Hematopoietic multipotent progenitor cell treated with erythropoietin and hydrocortisone succinate and interleukin-3 and kit ligand, for 8 days (in vitro differentiated cells): Measurements from ENCODE around the gene CYP4F8.

Experiments
- DNase-seq: peaks from one replicate; pipeline ENCODE4 v3.0.0-alpha.2; 2015

The CYP4F8 gene

GRCh38 chr19:15616627-15617270 is 1.7 kb downstream of the CYP4F8 start:
- DNase-seq = no peak

DNA sequence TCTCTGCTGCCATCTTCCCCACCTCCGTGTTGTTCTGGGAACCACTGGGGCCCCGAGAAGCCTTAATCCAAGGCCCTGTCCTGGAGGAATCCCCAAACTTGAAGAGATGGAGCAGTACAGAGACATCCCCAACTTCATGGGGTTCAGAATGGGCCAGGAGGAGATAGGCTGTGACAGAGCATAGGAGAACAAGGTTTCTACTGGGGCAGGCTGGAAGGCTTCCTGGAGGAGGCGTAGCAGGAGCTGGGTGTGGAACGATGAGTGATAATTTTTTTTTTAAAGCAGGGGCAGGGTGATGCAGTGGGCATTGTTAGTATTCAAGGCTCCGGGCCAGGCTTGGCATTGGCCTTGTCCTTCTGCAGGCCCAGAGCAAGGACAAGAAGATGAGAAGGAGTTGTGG is 3.3 kb downstream of the CYP4F8 start:
- no peak for DNase-seq

- DNase-seq = no peak
Observed at GRCh38 chr19:15621801-15622200, 6.8 kb downstream of the CYP4F8 start.

- DNase-seq = no peak
Observed at GRCh38 chr19:15622991-15623390, 8.0 kb downstream of the CYP4F8 start.

- DNase-seq = no peak
Observed at GRCh38 chr19:15623711-15624318, 8.8 kb downstream of the CYP4F8 start.

DNA sequence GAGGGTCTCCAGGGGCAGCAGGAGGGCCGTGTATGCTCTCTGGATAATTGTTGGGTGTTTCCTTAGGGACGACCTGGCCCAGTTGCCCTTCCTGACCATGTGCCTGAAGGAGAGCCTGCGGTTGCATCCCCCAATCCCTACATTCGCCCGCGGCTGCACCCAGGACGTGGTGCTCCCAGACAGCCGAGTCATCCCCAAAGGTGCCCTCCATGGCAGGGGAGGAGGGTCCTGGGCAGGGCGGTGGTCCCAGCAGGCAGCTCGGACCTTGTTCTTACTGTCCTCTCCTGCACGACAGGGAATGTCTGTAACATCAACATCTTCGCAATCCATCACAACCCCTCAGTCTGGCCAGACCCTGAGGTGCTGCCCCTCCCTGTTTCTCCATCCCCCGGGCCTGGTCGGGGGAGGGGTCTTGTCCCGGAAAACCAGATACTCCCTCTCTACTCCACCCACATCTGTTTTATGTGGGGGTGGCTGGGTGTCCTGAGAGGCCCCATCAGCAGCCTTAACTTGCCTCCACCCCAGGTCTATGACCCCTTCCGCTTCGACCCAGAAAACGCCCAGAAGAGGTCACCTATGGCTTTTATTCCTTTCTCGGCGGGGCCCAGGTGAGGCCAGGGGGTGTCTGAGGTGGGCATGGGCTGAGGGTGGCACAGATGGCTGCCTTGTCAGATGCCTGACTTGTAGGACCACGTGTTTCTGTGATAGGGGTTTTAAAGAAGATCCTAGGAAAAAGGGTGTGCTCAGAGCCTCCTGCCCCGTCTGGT is 13.4 kb downstream of the CYP4F8 start:
- no peak for DNase-seq

DNA sequence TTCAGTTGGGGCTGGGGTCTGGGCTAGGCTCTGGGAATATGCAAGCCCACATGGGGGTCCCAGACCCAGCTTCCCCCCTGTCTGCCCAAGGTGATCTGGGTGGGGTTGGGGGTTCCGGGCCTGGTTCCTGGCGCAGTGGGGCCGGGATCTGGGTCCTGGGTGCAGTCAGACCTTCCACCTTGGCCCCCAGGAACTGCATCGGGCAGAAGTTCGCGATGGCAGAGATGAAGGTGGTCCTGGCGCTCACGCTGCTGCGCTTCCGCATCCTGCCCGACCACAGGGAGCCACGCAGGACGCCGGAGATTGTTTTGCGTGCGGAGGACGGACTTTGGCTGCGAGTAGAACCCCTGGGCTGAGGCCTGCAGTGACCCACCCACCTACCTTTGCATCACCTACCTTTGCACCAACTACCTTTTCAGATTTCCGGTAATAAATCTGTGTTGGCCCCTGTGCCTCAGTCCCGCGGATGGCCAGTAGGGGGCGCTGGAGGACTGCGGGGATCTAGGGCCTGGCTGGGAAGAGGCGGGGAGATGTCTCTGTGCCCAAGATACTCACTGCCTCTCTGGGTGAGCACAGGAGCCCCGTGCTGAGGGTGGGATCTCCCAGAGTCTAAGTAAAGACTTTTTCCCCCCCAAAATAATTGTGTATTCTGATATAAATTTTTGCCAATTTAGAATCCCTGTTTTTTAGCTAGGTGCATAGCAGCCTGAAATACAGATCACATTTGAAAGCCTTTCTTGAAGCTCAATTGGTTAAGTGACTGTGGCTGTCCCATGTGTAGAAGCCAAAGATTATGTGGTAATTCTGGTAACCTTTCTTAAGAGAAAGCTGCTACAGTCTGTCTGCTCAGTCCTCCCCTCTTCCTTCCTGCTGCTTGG is 14.2 kb downstream of the CYP4F8 start:
- peak; percentile 76 for DNase-seq

GRCh38 chr19:15631817-15632216 is 16.8 kb downstream of the CYP4F8 start:
- DNase-seq = peak; percentile 60

- DNase-seq = no peak
Observed at GRCh38 chr19:15633082-15633835, 18.2 kb downstream of the CYP4F8 start.

GRCh38 chr19:15634105-15634504 is 19.1 kb downstream of the CYP4F8 start:
- DNase-seq = no peak

- DNase-seq = no peak
Observed at GRCh38 chr19:15635016-15635805, 20.2 kb downstream of the CYP4F8 start.

DNA sequence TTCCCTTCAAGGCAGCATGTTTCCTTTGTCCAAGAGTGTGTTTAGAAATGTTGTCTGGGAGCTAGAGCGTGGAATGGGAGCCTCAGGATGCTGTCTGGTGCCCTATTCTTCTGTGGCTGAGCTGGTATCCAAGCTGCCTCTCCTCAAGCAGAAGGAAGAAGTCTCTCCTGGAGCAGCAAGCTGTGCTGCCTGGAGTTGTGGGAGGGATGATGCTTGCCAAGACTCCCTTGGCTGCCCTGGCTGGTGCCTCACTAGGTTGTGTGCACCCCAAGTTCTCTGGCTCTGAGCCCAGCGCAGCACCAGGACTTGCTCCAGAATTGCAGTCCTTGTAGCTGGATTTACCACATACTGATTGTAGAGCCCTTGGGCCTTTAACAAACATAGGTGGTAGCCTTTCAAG is 21.0 kb downstream of the CYP4F8 start:
- no peak for DNase-seq

DNA sequence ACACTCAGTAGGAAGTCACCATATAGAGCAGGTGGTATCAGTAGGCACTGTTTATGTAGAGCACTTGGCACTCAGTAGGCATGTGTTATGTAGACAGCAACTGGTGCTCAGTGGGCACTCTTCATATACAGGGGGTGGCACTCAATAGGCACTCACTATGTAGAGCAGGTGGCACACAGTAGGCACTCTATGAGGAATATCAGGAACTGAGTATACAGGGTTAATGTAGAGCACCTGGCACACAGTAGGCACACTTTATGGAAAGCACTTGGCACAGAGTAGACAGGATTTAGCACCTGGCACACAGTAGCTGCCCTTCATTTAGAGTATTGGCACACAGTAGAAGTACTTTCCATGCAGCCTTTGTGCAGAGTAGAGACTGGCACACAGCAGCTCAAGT is 24.6 kb downstream of the CYP4F8 start:
- no peak for DNase-seq

DNA sequence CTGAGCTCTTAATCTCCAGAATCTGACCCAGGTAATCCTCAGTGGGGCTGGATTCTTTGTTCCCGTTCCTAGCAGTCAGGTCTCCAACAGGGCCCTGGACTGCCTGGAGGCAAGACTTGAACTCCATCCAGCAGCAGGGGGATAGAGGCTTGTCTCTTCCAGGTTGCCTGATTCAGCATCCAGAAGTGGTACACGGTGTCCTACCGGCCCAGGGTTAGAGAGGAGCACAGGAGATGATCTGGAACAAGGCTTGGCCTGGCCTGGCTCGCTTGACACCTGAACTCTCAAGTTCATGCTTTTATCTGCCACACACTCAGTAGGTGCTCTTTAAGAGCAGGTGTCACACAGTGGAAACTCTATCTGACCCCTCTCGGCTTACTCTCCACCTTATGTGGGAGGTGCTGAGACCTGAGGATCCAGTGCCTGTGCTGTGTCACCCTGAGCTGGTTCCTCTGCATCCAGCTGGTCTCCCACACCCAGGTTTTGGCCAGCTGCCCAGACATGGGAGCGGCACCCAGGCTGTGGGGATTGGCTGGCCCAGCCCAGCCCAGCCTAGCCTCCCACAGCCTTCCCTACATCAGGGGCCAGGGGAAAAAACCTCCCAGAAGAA is 25.4 kb downstream of the CYP4F8 start, which contains the start of gene CYP4F3:
Gene CYP4F3, plus strand, starts transcription at position 604 of the 610 bp plus-strand sequence. CDS start 519 bp downstream, outside the sequence.
- DNase-seq = peak; percentile 98

- DNase-seq = no peak
Observed at GRCh38 chr19:15640904-15641597, 26.0 kb downstream of the CYP4F8 start.

DNA sequence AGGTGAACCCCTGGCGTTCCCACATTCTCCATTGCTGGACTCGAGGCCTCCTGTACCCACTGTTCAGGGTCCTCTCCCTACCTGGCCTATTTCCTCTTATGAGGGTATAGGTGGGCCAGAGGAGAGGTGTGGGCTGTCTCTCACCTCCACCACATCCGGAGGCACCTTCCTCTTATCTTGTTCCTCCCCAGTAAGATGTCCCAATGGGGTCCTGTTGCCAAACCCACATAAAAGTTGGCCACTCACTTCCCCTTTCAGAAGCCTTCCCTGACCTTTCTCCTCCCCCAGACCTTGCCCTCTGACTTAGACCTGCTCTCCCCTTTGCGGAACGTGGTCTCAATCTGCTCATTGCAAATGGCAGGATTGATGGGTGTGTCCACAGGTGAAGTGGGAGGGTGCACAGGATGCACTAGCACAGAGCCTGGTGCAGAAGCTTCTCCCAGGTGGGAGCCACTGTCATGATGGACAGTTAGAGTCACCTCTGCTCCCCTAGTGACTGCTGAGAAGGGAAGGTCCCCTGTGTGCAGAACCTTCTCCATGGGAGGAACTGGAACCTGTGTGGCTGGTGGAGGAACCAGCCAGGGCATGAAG is 27.0 kb downstream of the CYP4F8 start:
- peak; percentile 33 for DNase-seq

- no peak for DNase-seq
Observed at GRCh38 chr19:15642807-15643206, 27.8 kb downstream of the CYP4F8 start.

DNA sequence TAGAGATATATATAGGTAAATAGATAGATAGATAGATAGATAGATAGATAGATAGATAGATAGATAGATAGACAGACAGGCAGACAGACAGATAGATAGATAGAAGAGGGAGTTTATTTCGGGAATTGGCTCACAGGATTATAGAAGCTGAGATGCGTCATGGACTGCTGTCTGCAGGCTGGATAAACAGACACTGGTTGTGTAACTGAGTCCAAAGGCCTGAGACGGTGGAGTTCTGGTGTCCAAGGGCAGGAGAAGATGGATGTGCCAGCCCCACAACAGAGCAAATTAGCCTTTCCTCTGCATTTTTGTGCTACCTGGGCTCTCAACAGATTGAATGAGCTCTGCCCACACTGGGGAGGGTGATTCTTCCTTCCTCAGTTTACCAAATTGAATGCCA is 28.4 kb downstream of the CYP4F8 start:
- no peak for DNase-seq

GRCh38 chr19:15644066-15644741 is 29.2 kb downstream of the CYP4F8 start:
- no peak for DNase-seq
